HEK293T (cell line): ENCODE measurements around the gene C4orf51.

Source experiments
- ARNT ChIP-seq: fragments of 450-650 bp; IDR thresholded peaks from 2 replicates; pipeline ENCODE4 v1.6.1; 2017; ENCODE audit warnings: mild to moderate bottlenecking
- BHLHE40 ChIP-seq: fragments of 450-650 bp; IDR thresholded peaks from 2 replicates; pipeline ENCODE4 v1.6.1; 2016; ENCODE audit warnings: mild to moderate bottlenecking, moderate library complexity, borderline replicate concordance
- CTBP1 ChIP-seq: fragments of 450-650 bp; IDR thresholded peaks from 2 replicates; pipeline ENCODE4 v1.6.1; 2016; ENCODE audit warnings: borderline replicate concordance
- ELF4 ChIP-seq: fragments of 450-650 bp; IDR thresholded peaks from 2 replicates; pipeline ENCODE4 v1.6.1; 2017; ENCODE audit warnings: antibody characterized with exemption
- FOXA1 ChIP-seq: fragments of 450-650 bp; IDR thresholded peaks from 2 replicates; pipeline ENCODE4 v1.6.1; 2016; ENCODE audit warnings: mild to moderate bottlenecking
- FOXK2 ChIP-seq: fragments of 450-650 bp; IDR thresholded peaks from 2 replicates; pipeline ENCODE4 v1.6.1; 2016; ENCODE audit warnings: mild to moderate bottlenecking
- FOXM1 ChIP-seq: fragments of 450-650 bp; IDR thresholded peaks from 2 replicates; pipeline ENCODE4 v1.6.1; 2017; ENCODE audit warnings: mild to moderate bottlenecking, borderline replicate concordance
- HDGF ChIP-seq: fragments of 450-650 bp; IDR thresholded peaks from 2 replicates; pipeline ENCODE4 v1.6.1; 2017; ENCODE audit warnings: antibody characterized with exemption, borderline replicate concordance
- L3MBTL2 ChIP-seq: fragments of 450-650 bp; conservative IDR thresholded peaks from 2 replicates; pipeline ENCODE4 v1.6.1; 2016; ENCODE audit warnings: mild to moderate bottlenecking
- PKNOX1 ChIP-seq: fragments of 450-650 bp; IDR thresholded peaks from 2 replicates; pipeline ENCODE4 v1.6.1; 2016
- SP1 ChIP-seq: fragments of 450-650 bp; IDR thresholded peaks from 2 replicates; pipeline ENCODE4 v1.6.1; 2017
- SUZ12 ChIP-seq: fragments of 450-650 bp; IDR thresholded peaks from 2 replicates; pipeline ENCODE4 v1.6.1; 2016; ENCODE audit warnings: mild to moderate bottlenecking
- TARDBP ChIP-seq: fragments of 450-650 bp; IDR thresholded peaks from 2 replicates; pipeline ENCODE4 v1.6.1; 2016

GRCh38 chr4:145762719-145763118, 82.8 kb downstream of the C4orf51 start:
- TF ChIP-seq CTBP1 (no peak), SP1 (no peak), FOXA1 (no peak), FOXM1 (no peak), ARNT (no peak), ELF4 (no peak), BHLHE40 (no peak), TARDBP (no peak), FOXK2 (no peak), HDGF (no peak), PKNOX1 (no peak), L3MBTL2 (no peak), SUZ12 (no peak)
